HG03457 (cell line): Measurements from ENCODE around the gene BRSK1.

Experiments used
- ATAC-seq: cut with Tn5 transposase; IDR thresholded peaks from one replicate; pipeline ENCODE4 v1.9.1; 2021; ENCODE audit warnings: moderate number of reproducible peaks; ENCODE audit not compliant: unreplicated experiment

BRSK1 gene

DNA sequence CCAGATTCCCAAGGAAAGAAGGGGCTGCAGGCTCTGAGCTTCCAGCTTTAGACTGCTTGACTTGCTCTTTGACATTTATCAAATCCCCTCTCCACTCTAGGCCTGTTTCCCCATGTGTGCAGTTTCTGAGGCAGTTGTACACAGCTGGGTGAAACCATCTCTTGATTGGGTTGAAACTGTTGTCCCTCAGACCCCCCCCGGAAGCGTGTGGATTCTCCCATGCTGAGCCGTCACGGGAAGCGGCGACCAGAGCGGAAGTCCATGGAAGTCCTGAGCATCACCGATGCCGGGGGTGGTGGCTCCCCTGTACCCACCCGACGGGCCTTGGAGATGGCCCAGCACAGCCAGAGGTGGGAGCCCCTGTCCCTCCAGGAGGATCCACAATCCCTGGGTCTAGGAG, 19.7 kb downstream of the BRSK1 start:
- no peak for ATAC-seq

DNA sequence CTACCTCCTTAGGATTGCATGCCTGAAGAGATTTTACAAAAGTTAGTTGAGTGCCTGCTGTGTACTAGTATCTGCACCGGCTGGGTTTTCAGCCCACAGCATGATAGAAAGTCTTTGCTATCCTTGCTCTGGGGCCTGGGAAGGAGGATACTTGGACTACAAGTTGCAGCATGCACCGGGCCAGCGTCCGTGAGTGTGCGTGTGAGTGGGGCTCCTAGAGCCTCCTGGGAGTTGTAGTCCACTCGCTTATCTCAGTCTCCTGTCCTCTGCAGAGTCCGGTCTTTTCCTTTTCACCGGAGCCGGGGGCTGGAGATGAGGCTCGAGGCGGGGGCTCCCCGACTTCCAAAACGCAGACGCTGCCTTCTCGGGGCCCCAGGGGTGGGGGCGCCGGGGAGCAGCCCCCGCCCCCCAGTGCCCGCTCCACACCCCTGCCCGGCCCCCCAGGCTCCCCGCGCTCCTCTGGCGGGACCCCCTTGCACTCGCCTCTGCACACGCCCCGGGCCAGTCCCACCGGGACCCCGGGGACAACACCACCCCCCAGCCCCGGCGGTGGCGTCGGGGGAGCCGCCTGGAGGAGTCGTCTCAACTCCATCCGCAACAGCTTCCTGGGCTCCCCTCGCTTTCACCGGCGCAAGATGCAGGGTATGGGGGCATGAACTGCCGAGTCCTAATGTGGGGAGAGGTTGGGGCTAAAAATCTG, 20.6 kb downstream of the BRSK1 start:
- ATAC-seq: no peak

DNA sequence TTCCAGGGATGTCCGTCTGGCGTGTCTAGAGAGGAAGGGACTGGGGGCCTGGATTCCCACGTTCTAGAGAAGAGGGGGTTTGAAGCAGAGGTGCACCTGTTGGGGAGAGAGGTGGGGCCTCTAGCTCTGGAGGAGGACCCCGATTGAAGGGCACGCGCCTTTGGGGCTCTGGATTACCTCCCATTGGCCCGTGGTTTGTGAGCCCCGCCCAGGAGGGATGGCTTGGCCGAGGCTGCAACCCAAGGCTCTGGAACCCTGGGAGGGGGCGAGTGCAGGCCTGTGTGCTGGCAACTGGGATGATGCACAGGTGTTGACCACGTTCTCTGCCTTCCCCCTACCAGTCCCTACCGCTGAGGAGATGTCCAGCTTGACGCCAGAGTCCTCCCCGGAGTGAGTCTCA, 21.2 kb downstream of the BRSK1 start:
- ATAC-seq: no peak

DNA sequence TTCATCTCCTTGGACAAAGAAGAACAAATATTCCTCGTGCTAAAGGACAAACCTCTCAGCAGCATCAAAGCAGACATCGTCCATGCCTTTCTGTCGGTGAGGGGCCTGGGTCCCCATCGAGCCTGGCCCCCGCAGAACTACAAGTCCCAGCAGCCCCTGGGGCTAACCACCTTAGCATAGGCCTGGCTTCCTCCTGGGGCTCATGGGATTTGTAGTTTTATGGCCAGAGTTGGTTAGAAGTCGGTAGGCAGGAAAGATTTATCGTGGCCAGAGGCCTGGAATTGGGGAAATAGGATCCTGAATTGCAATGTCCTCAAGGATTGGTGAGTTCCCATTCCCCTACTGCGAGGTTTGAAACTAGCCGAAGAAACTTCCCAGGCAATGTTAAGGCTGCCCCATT, 21.7 kb downstream of the BRSK1 start:
- no peak for ATAC-seq

DNA sequence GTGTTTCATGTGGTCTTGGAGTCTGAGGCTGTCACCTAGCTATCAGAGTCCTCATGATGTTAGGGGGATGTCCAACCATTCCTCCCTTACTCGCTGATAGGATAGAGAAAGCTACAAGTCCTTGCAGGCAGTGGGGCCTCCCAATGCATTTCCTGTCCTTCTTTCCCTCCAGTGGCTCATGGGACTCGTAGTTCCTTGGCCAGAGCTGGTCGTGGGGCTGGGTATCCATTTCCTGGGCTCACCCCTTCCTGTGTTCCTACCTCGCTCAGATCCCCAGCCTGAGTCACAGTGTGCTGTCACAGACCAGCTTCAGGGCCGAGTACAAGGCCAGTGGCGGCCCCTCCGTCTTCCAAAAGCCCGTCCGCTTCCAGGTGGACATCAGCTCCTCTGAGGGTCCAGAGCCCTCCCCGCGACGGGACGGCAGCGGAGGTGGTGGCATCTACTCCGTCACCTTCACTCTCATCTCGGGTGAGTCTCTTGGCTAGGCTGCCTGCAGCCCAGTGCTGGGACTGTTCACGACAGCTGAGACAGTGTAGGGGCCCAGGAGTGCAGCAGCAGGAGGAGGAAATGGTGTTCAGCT, 22.3 kb downstream of the BRSK1 start:
- ATAC-seq: no peak

DNA sequence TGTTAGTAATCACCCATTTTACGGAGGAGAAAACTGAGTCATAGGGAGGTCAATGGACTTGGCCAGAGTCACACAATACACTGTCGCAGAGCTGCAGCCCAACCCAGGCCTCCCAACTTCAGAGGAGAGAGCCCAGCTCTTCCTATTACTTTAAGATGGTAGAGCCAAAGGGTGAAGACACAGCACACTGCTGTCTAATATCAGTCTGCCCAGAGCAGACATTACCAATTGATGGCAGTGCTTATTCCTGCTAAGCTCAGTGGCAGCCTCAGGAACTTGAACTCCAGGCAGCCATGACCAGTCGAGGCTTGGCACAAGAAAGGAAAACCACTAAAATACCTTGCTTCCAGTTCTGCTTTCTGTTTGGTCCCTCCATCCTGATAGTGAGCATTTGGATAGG, 22.9 kb downstream of the BRSK1 start:
- ATAC-seq: no peak

DNA sequence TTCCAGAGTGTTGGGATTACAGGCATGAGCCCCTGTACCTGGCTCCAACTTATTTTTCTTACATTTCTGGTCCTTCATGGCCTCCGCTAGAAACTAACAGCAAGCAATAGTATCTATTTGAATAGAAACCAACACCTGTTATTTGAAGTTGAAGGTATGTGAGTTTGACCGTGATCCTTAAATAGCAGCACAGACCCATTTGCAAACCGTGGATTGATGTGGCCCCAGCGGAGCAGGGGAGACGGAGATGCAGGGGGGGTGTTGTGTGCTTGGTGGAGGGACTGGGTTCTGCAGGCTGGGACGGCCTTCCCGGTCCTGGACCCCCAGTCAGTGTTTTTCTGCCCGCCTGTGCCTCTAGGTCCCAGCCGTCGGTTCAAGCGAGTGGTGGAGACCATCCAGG, 24.5 kb downstream of the BRSK1 start:
- ATAC-seq: no peak

DNA sequence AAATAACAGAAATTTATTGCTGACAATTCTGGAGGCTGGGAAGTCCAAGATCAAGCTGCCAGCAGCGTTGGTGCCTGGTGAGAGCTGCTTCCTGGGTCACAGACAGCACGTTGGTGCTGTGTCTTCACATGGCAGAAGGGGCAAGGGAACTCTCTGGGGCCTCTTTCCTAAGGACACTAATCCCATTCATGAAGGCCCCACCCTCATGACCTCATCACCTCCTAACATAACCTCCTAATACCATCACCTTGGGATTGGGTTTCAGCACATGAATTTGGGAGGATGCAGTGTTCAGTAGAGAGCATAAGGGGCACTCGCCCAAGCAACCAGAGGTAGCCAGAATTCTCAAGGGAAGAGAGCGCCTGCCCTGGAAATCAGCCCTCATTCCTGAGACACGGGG, 25.7 kb downstream of the BRSK1 start:
- ATAC-seq: no peak

DNA sequence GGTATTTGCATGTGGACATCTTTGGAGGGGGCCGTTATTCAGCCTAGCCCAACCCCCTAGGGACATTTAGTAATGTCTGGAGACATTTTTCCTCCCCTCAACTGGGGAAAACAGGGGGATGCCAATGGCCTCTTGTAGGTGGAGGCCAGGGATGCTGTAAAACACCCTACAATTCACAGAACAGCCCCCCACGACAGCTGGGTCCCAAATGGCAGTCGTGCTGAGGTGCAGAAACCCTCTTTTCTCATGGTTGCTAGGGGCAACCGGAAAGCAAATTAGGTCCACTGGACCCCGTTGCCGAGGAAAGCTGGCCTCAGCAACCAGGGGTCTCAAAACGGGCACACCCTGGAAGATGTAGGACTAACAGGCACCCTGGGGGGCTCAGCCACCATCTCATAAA, 26.7 kb downstream of the BRSK1 start:
- no peak for ATAC-seq

DNA sequence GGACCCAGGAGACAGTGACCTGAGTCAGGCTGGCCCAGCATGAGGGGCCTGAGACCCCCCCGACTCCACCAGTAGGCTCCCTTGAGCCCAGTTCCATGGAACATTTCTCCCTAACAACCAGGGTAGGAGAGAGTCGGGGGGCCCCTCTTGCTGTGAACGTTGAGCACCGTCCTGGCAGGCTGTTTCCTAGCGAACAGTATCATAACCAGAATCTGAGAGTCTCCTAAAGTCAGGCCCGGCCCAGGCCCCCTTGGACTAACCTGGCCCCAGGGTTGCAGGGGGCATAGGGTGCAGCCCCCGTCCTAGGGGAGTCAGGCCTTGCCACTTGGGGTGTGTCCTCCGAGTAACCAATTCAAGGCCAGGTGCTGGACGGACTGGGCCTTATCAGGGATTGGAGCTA, 27.6 kb downstream of the BRSK1 start:
- ATAC-seq: no peak

DNA sequence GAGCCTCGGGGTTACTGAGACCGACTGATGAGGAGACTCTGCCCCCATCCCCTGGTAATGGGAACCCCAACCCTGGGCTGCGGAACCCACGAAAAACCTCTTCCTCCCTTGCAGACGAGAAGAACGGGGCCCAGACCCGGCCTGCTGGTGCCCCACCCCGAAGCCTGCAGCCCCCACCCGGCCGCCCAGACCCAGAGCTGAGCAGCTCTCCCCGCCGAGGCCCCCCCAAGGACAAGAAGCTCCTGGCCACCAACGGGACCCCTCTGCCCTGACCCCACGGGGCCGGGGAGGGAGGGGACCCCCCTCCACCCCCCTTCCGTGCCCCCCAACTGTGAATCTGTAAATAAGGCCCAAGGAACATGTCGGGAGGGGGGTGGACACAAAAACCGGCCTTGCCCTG, 28.0 kb downstream of the BRSK1 start:
- no peak for ATAC-seq

DNA sequence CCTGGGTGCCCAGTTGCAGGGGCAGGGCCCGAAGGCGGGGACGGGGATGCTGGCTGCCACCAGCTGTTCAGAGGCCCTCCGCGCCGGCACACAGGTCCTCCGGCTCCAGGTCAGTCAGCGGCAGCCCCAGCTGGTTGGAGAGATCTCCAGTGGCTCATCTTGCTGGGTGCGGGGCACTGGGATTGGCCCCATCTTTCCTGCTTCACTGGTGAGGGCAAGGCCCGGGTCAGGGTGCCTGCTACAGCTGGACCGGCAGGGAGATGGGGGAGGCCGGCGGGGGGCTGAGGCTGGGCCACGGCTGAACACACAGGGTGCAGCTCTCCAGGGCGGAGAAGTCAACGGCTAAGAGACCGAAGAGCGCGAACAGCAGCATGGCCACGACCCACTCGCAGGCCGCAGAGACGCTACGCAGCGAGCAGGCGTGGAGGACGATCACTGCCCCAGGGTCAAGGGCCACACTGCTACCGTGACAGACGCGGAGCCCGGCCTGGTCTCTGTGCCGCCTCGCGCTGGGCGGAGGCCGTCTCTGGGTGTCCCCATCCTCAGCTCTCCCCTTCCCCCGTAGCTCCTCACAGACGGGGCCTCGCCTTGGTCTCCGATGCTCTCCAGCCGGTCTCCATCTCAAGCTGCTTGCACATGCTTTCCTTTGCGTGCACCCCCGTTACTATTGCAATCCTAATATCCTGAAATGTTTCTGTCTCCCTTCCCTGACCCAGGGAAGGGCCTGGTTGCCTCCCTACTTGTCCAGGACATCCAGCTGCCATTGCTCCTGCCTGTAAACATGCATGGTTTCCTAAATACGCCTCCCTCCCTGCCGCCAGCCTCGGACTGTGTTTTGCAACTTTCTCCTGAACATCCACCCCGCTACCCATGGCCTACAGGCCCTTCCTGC, 29.1 kb downstream of the BRSK1 start:
- ATAC-seq: no peak

DNA sequence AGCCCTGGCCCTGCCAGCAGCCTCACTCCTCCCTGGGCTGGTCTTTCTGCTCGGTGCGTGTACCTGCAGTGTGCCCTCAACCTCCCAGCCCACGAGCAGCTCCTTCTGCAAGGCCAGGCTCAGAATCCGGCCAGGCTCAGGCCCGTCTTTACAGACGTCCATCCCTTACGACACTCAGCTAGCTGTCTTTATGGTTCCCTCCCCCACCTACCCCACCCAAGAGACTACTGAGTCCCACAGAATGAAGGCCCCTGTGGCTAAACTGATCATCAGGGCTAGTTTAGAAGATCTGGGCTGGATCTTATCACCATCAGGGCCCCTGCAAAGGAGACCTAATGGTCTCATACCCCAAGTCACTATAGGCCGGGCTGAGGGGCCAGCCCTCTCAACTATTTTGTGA, 30.6 kb downstream of the BRSK1 start:
- ATAC-seq: no peak

DNA sequence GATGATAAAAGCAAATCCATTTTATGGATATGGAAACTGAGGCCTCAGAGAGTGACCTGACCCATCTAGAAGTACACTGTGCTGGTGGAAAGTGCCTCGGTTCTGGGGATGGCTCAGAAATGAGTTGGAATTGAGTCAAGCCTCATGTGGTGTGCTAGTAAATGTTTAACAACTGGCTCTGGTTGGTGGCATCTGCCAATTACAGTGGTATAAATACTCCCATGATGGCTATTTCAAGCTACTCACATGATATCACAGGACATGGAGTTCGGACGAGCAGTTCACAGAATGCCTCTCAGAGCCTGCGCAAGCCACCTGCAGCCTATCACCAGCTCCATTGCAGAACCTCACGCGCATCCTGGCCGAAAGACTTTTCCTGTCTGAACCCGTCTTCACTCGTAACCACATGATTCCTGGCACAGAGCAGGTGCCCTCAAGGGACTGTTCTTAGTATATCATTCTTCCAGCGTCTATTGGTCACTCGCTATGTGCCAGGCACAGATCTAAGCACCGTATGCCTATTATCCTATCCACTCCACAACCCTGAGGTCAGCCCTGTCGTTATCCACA, 32.2 kb downstream of the BRSK1 start:
- no peak for ATAC-seq

DNA sequence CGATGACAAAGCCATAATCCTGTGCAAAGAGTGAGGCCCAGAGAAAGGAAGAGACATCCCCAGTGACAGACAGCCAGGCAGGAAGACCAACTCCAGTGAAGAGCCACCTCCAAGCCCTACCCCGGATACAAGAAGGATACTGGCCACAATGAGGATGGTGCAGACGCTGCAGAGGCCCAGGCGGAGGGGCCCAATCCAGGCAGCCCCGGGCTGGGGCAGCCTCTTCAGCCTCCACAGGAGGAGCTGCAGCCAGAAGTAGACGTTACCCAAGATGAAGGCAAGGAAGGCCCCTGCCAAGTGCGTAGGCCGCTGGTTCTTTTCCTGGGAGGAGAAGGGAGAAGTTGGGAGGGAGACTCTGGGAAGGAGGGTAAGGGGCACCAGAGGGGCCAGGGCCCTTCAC, 32.8 kb downstream of the BRSK1 start:
- ATAC-seq: no peak

DNA sequence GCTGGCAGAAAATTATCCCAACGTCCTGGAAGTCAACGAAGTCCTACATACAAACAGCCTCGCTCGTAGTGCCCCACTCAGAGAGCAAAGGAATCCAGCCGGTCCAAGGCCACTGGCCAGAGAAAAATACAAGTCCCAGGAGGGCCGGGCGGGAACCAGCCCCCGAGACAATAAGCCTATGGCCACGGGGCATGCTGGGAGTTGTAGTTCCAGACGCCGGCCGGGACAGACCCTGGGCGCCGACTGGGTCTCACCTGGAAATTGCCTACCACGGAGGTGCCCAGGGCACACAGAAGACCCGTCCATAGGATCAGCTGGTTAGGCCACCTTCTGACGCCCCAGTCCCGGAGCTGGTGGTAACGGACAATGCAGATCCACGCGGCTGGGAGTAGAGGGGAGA, 36.0 kb downstream of the BRSK1 start:
- no peak for ATAC-seq

DNA sequence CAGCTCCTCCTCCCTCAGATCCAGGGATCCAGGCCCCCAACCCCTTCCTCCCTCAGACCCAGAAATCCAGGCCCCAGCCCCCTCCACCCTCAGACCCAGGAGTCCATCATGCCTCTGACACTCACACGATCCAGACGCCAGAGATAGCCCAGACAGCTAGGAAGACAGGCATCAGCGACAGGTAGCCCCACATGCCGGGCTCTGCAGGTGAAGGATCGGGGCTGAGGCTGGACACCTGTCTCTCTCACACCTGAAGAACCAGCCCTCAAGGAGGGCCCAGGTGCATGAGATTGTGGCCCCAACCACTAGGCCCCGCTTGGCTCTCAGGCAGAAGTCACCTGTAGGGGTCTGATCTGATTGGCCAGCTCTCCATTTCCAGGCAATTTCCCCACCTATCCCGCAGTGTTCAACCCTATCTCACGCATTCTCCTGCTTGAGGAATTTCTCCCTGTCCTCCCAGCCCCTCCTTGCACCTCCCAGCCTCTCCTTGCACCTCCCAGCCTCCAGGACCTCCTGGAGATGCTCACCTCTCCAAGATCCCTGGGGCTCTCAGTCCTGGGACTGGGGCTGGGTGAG, 37.1 kb downstream of the BRSK1 start:
- ATAC-seq: no peak

DNA sequence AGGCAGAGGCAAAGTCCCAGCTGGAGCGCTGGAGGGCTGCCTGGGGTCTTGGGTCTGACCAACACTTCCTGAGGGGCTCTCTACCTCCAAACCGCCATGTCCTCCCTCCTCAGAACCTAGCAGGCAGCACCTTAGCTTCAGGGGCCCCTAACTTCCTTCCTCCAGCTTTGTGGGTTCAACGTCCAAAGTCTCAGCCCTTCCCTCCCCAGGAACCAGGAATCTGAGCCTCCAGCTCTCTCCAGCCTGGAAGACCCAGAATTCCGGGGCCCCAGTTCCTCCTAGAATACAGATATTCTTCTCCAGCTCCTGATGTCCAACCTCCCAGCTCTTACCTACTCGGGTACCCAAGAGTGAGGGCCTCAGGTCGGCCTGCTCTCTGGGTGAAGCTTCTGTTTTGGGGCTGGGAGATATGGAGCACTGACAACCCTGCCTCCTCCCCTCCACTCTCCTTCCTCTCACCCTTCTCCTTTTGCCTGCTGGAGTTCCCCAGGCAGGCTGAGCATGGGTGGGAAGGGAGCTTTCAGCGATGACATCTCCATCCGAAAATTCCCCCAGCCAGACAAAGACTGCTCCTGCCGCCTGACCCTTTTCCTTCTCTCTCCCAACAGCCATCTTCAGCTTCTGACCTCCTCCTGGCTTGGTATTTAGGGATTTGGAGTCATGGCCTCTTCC, 37.8 kb downstream of the BRSK1 start:
- ATAC-seq: no peak

DNA sequence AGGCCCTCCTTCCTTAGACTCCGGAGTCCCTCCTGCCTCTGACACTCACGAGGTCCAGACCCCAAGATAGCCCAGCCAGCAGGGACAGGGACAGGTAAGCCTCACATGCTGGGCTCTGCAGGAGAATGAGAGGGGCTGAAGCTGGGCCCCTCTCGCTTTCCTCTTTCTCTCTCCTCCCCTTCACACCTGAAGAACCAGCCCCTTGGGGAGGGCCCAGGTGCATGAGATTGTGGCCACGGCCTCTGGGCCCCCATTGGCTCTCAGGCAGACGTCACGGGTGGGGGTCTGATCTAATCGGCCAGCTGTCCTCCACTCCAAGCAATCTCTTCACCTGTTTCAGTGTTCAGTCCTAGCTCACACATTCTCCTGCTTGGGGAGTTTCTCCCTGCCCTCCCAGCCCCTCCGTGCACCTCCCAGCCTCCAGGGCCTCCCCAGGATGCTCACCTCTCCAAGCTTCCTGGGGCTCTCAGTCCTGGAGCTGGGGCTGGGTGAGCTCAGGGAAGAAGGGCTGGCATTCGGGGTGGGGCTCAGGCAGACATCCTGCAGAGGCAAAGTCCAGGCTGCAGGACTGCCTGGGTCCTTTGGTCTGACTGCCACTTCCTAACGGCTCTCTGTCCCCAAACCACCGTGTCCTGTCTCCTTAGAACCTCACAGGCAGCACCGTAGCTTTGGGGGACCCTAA, 38.5 kb downstream of the BRSK1 start:
- ATAC-seq: no peak

DNA sequence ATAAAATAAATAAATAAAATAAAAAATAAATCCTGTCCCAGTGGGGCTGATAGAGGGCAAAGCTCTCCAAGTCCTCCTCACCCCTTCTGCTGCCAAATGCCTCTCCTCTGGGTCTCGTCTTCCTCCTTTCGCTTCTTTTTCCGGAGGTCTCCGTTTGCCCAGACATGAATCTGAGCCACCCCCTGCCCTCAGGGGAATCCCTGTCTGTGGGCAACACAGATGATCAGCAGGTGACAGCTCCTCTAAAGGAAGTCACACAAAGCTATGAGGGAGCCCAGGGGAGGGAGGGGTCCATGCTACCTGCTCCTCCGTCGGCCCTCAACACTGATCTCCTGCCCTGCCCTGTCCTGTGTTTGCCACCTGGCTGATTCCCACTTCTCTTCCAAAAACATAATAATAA, 40.9 kb downstream of the BRSK1 start:
- no peak for ATAC-seq
